Choroid plexus epithelial cell (primary cell): ENCODE measurements around the gene PLEKHA1.

Experiments used
- DNase-seq: peaks from one replicate; pipeline ENCODE4 v3.0.0-alpha.2; 2010; ENCODE audit warnings: low read depth
- H3K4me3 ChIP-seq: 2 replicates; pipeline ENCODE4 v1.5.1; 2011; ENCODE audit warnings: low read depth, mild to moderate bottlenecking, control low read depth, low read length, moderate library complexity
- TF ChIP-seq, protein P1 (sequence below): conservative IDR thresholded peaks from 2 replicates; pipeline ENCODE4 v1.5.1; 2011; ENCODE audit warnings: low read depth, mild to moderate bottlenecking, control low read depth, inconsistent platforms, low read length, moderate library complexity

PLEKHA1 gene

DNA sequence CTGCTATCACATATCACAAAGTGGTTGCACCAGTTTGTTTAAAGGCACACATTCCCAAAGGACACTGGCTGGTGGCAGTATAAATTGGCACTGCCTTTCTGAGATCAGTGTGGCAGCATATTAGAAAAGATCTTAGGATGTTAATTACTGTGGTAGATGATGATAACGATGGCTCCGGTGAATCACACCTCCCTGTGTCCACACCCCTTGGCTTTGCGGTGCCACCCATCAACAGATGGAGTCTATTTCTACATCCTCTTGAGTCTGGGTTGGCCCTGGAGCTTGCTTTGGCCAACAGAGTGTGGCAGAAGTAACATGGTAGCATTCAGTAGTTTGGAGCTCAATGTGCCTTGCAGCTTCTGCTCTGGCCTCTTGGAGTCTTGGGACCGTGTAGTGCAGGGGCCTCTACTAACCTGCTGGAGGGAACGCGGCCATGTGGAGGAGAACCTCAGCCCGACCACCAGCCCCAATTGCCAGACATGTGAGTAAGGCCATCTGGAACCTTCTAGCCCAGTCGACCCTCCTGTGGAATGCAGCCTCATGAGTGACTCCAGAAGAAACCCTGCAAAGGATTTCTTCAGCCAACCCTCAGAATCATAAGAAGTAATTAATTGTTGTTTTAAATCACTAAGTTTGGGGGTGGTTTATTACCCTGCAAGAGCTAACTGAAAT lies 27.2 kb upstream of the PLEKHA1 start:
- no peak overlapping the region for H3K4me3 ChIP-seq
- TF ChIP-seq, protein P1, sequence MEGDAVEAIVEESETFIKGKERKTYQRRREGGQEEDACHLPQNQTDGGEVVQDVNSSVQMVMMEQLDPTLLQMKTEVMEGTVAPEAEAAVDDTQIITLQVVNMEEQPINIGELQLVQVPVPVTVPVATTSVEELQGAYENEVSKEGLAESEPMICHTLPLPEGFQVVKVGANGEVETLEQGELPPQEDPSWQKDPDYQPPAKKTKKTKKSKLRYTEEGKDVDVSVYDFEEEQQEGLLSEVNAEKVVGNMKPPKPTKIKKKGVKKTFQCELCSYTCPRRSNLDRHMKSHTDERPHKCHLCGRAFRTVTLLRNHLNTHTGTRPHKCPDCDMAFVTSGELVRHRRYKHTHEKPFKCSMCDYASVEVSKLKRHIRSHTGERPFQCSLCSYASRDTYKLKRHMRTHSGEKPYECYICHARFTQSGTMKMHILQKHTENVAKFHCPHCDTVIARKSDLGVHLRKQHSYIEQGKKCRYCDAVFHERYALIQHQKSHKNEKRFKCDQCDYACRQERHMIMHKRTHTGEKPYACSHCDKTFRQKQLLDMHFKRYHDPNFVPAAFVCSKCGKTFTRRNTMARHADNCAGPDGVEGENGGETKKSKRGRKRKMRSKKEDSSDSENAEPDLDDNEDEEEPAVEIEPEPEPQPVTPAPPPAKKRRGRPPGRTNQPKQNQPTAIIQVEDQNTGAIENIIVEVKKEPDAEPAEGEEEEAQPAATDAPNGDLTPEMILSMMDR = no peak
- DNase-seq = no peak

DNA sequence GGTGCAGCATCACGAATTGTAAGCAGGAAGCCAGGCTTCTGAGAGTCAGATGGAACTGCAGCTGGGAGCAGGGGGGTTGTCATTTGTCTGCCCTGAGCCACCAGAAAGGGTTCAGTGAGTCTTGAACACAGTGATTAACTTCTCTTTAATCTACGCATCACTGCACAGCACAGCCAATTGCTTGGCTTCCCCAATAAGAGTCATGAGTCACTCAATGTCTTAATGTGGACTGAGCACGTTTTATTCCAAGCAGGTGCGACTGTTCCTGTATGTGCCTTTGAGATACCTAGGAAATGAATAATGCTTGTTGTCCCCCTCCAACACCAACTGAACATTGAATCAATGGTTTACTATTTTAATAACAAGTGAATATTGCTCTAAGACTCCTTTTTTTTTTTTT lies 26.0 kb upstream of the PLEKHA1 start:
- H3K4me3 ChIP-seq = no peak overlapping the region
- no peak for DNase-seq
- TF ChIP-seq, protein P1 = no peak

DNA sequence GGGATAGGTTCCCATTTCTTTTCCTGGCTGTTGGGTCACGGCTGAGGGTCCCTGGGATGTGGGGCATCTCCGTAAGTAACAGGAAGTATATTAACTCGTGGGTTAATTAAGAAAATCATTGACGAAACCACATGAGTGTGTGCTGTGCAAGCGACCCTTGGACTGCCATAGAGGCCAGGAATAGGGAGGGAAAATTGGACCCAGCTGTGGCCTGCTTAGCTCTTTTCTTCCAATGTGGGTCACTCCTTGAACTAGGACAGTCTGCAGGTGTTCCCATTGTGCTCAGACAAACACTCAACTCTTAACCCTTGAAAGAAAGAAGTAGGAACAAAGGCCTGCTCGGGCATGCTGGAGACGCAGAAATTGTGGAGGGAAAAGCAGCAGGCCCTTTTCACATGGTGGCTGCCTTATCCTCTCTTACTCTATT lies 25.6 kb upstream of the PLEKHA1 start:
- no peak overlapping the region for H3K4me3 ChIP-seq
- TF ChIP-seq, protein P1 = no peak
- DNase-seq = no peak

DNA sequence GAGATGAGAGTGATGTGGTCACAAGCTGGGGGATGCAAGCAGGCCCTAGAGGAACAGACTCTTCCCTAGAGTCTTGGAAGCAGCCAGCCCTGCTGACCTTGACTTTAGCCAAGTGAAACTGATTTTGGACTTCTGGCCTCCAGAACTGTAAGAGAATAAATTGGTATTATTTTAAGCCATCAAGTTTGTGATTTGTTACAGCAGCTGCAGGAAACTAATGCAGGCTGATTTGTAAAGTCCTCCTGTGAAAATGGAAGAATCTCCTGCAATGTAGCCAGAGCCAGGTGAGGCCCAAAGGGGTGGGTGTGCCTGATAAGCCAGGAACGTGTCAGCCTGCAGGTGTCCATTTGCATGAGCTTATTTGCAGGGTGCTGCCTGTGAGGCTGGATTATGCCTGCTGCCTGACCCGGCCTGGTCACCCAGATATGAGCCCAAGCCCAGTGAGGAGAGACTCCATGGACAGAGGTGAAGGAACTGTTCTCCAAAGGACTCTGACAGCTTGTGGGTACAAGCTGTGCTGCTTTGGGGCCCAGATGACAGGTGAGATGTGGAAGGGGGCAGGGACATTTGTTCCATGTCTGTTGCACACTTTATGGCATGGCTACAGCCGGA lies 24.6 kb upstream of the PLEKHA1 start:
- no peak overlapping the region for H3K4me3 ChIP-seq
- TF ChIP-seq, protein P1 = no peak
- no peak for DNase-seq

DNA sequence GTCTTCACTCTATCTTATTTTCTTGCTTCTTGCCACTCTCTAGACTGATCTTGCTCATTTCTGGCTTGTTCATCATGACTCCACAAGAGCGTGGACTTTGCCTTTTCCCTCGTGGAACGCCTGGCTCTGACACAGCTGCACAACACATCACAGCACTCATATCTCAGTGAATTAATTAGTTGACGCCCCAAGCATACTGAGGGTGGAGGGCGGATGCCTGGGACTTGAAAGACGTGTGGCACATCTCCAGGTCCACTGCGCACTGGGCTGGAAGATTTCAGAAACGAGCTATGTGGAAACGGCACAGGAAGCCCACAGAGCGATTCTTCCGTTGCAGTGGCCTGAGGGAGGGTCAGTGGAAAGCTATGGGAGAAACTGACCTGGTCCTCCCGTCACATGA lies 23.6 kb upstream of the PLEKHA1 start:
- TF ChIP-seq, protein P1 = no peak
- no peak overlapping the region for H3K4me3 ChIP-seq
- no peak for DNase-seq

DNA sequence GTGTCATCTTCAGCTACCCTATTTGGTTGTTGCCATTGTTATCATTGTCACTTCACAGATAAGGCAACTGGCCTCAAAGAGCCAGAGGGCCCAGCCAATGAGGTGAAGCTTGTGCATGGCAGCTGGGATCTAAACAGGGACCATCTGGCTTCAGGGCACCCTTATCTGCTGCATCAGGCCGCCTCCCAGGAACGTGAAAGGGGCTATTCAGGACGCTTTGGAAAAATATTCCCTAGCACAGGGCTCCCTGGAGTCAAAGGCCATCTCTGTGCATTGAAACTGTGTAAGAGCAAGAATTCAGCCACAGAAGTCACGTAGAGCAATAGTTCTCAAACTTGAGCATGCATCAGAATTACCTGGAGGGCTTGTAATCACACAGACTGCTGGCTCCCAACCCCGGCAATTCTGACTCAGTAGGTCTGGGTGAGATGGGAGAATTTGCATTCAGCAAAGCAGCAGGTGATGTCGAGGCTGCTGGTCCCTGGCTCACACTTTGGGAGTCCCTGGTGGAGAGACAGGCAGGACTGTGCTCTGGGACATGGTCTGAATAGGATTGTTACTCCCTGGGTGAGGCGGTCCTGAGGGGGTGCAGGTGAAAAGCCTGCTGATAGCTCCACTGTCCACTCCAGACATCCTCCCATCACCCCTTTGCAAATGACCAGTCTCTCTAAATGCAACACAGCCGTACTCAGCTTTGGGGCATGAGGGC lies 21.5 kb upstream of the PLEKHA1 start:
- H3K4me3 ChIP-seq = no peak overlapping the region
- DNase-seq = no peak
- TF ChIP-seq, protein P1 = no peak
